ENCODE measurements around the gene VPS29.

The VPS29 gene

GRCh38 chr12:110444455-110444854 is 57.5 kb downstream of the VPS29 start:
- DNase-seq (ENCODE audit: low spot score), result no peak

Data from globus pallidus (tissue), 1 donor.